Vagina (tissue), 2 donors: ENCODE measurements around the gene PRSS48.

ENCODE experiments used
- CTCF ChIP-seq, 3 experiments: fragments of 450-650 bp in 2 of 3; fragments of 200-600 bp in 1 of 3; sonication (generic) in 1 of 3; IDR thresholded peaks; one replicate each; pipeline ENCODE4 v1.5.1; 2017 to 2019; ENCODE audit warnings: antibody characterized with exemption in 3 of 3, mild to moderate bottlenecking in 2 of 3, moderate library complexity in 2 of 3
- POLR2A ChIP-seq, 2 donors: fragments of 450-650 bp; IDR thresholded peaks; one replicate each; pipeline ENCODE4 v1.6.1; 2017; ENCODE audit warnings: antibody characterized with exemption in 2 of 2, mild to moderate bottlenecking in 2 of 2, moderate library complexity in 2 of 2
- POLR2AphosphoS5 ChIP-seq, 2 donors: sonication (generic); formaldehyde crosslinking; IDR thresholded peaks; one replicate each; pipeline ENCODE4 v1.9.0; 2017; ENCODE audit warnings: antibody characterized with exemption in 2 of 2, mild to moderate bottlenecking in 2 of 2, low read depth in 1 of 2; ENCODE audit not compliant: insufficient read depth in 1 of 2

GRCh38 chr4:151228189-151229119, 48.5 kb upstream of the PRSS48 start:
- TF ChIP-seq CTCF (IDR thresholded peaks at IDR 0.05), result no peak
- TF ChIP-seq POLR2A (IDR thresholded peaks at IDR 0.05), result no peak
- TF ChIP-seq POLR2AphosphoS5 (IDR thresholded peaks at IDR 0.05; ENCODE audit: insufficient read depth in 1 of 2, low read depth in 1 of 2), result no peak
